K562 (cell line): ENCODE data around the gene XPC. TPM values are rescaled to one million over a fixed set of nuclear protein-coding genes. Genes with fewer than 3 reads are reported as not detected.
A peak's percentile ranks its signal among the peaks of the same experiment; 100 is the strongest.

ENCODE experiments used
- ATAC-seq: fragments of 200-7000 bp; cut with Tn5 transposase; 3 replicates; pipeline ENCODE4 v1.9.1; 2020; ENCODE audit warnings: moderate library complexity
- BruUV-seq: library from RNA; stranded (reverse); fragments of 400-500 nt; replicated peaks from 2 replicates; lab custom pipeline; 2021; lab: Mats Ljungman, UMichigan
- CTCF ChIA-PET: fragments of 300-600 bp; formaldehyde crosslinking; extraction: SDS; loops from one replicate; lab custom pipeline; 2021; ENCODE audit warnings: low intra/inter-chr PET ratio; lab: Yijun Ruan, JAX
- POLR2A ChIA-PET: fragments of 300-600, 350-650 bp; sonication (Branson Sonifier 250); formaldehyde crosslinking; extraction: SDS; loops from one replicate; lab custom pipeline; 2021; ENCODE audit warnings: antibody characterized with exemption, inconsistent platforms; lab: Yijun Ruan, JAX
- DNase-seq, 4 experiments: peaks; one replicate each; pipeline versions ENCODE4 v3.0.0 to v3.0.0-alpha.2; 2011 to 2018; ENCODE audit warnings: low spot score in 3 of 4, mixed read lengths in 3 of 4; ENCODE audit errors: extremely low read depth in 1 of 4
- FAIRE-seq: peaks from 2 replicates; lab custom pipeline; 2011; peaks lifted over from hg19 to GRCh38; lab: Jason Lieb, UNC
- H2AFZ ChIP-seq: 2 replicates; pipeline ENCODE4 v1.6.0; 2011; ENCODE audit warnings: low read depth, low read length, control low read depth, inconsistent platforms
- H3K27ac ChIP-seq: fragments of 200-600 bp; 3 replicates; pipeline ENCODE4 v1.8.0; 2011; ENCODE audit warnings: low read depth, mild to moderate bottlenecking, control low read depth, inconsistent platforms, low read length, moderate library complexity, mixed read lengths; ENCODE audit errors: extremely low read depth
- H3K27me3 ChIP-seq, 2 experiments: fragments of 300-600 bp in 1 of 2; 2 replicates in 1 of 2; 3 replicates in 1 of 2; pipeline versions ENCODE4 v1.6.0 to v1.8.0; 2011; ENCODE audit warnings: inconsistent platforms in 2 of 2, low read length in 2 of 2, mild to moderate bottlenecking in 1 of 2, mixed read lengths in 1 of 2, moderate library complexity in 1 of 2; ENCODE audit not compliant: control insufficient read depth in 2 of 2, insufficient read depth in 2 of 2
- H3K36me3 ChIP-seq: fragments of 300-600 bp; 3 replicates; pipeline ENCODE4 v1.8.0; 2011; ENCODE audit warnings: mild to moderate bottlenecking, low read length, inconsistent platforms; ENCODE audit not compliant: control insufficient read depth, insufficient read depth
- H3K4me1 ChIP-seq, 2 experiments: fragments of 200-600 bp in 1 of 2; replicated peaks in 1 of 2; 2 replicates in 1 of 2; 3 replicates in 1 of 2; pipeline versions ENCODE4 v1.5.1 to v1.8.0; 2011; ENCODE audit warnings: inconsistent platforms in 2 of 2, low read length in 2 of 2, mild to moderate bottlenecking in 1 of 2, mixed read lengths in 1 of 2, moderate library complexity in 1 of 2; ENCODE audit not compliant: control insufficient read depth in 2 of 2, insufficient read depth in 2 of 2
- H3K4me2 ChIP-seq: 2 replicates; pipeline ENCODE4 v1.6.1; 2011; ENCODE audit warnings: low read length, control low read depth, inconsistent platforms, mixed read lengths; ENCODE audit not compliant: insufficient read depth
- H3K4me3 ChIP-seq: fragments of 200-600 bp; sonication (generic), shearing (Covaris generic); 2 replicates; pipeline ENCODE4 v1.5.1; 2016; ENCODE audit warnings: control low read depth, inconsistent platforms
- H3K79me2 ChIP-seq: fragments of 200-600 bp; 3 replicates; pipeline ENCODE4 v1.8.0; 2011; ENCODE audit warnings: low read length, inconsistent platforms; ENCODE audit not compliant: control insufficient read depth, insufficient read depth
- H3K9ac ChIP-seq, 2 experiments: 2 replicates each; pipeline versions ENCODE4 v1.6.0 to v1.6.1; 2011; ENCODE audit warnings: low read depth in 2 of 2, low read length in 2 of 2, control low read depth in 1 of 2, inconsistent platforms in 1 of 2, mild to moderate bottlenecking in 1 of 2, mixed read lengths in 1 of 2; ENCODE audit not compliant: insufficient read depth in 1 of 2
- H3K9me1 ChIP-seq: one replicate; pipeline ENCODE4 v1.6.0; 2011; ENCODE audit warnings: inconsistent platforms, mild to moderate bottlenecking, low read length, moderate library complexity; ENCODE audit not compliant: control insufficient read depth, insufficient read depth
- H3K9me3 ChIP-seq: replicated peaks from 2 replicates; pipeline ENCODE4 v1.5.1; 2011; ENCODE audit warnings: low read depth, low read length, inconsistent platforms; ENCODE audit not compliant: control insufficient read depth, insufficient read depth
- H4K20me1 ChIP-seq: replicated peaks from 2 replicates; pipeline ENCODE4 v1.6.1; 2011; ENCODE audit warnings: low read length, inconsistent platforms, mixed read lengths; ENCODE audit not compliant: control insufficient read depth, insufficient read depth
- POLR2G ChIP-seq: fragments of 200-400 bp; formaldehyde crosslinking; IDR thresholded peaks from 2 replicates; pipeline ENCODE4 v1.6.1; 2017; ENCODE audit warnings: low read depth, mild to moderate bottlenecking, antibody characterized with exemption, low read length, moderate library complexity
- PURB ChIP-seq: sonication (generic); formaldehyde crosslinking; IDR thresholded peaks from 2 replicates; pipeline ENCODE4 v1.9.0; 2021; ENCODE audit warnings: low read depth, mild to moderate bottlenecking, missing genetic modification reagents
- ZFX ChIP-seq: sonication (generic); formaldehyde crosslinking; IDR thresholded peaks from 2 replicates; pipeline ENCODE4 v1.8.0; 2022; ENCODE audit warnings: mild to moderate bottlenecking, missing genetic modification reagents, moderate library complexity
- WGBS: fragments of 100-300 bp; shearing (Covaris generic); methylation state at CpG from one replicate; pipeline ENCODE4 v1.1.6; 2016; ENCODE audit warnings: low coverage, mixed read lengths; ENCODE audit not compliant: insufficient coverage; ENCODE audit errors: missing lambda C conversion rate; 5-methylcytosine and 5-hydroxymethylcytosine counted together
- in situ Hi-C: fragments of 300-500 bp; cut with MboI; formaldehyde crosslinking; loops from 4 replicates; pipeline ENCODE4 v1.15.0; 2018; ENCODE audit warnings: inconsistent platforms, mixed read lengths
- intact Hi-C: fragments of 100-400 bp; cut with micrococcal nuclease; formaldehyde crosslinking; loops from 2 replicates; pipeline ENCODE4 v1.14.2; 2022
- polyA plus RNA-seq, 8 experiments: library from polyadenylated mRNA; depleted of rRNA in 4 of 8; stranded (reverse) in 5 of 8; unstranded in 3 of 8; fragments of >200 nt; fragmentation: Nextera tagmentation in 2 of 8; fragmentation: Illumina TruSeq in 1 of 8; extraction: Ambion mirVana in 2 of 8; extraction: Trizol in 1 of 8; gene quantifications; 2 replicates each; pipeline versions ENCODE4 v1.2.1 to v1.2.3, GENCODE V29; 2011 to 2014; ENCODE audit warnings: inconsistent platforms in 1 of 8, missing spikeins in 1 of 8
- total RNA-seq, 7 experiments: library from RNA; depleted of rRNA in 6 of 7; stranded (reverse); fragments of >200 nt in 6 of 7; fragmentation: Illumina TruSeq in 2 of 7; extraction: Trizol in 2 of 7; gene quantifications; 2 replicates each; pipeline versions ENCODE4 v1.2.1 to v1.2.3, GENCODE V29; 2011 to 2021; ENCODE audit warnings: low replicate concordance in 1 of 7

XPC gene
- total and polyA plus RNA-seq, 9 of the 15 experiments (the other 6 are each of a cell fraction or from before 2014, with no cell fraction given): 3.8 to 54.7 (median 41.3) TPM

GRCh38 chr3:14146381-14147065 lies 31.9 kb downstream of the XPC start:
- H3K27ac ChIP-seq: no peak overlapping the region
- H3K9me1 ChIP-seq: no peaks in the 10 kb centered on the region
- POLR2A ChIA-PET: interaction anchor here (0.6 to 3.6 kb wide), 6 partner anchors 7 to 429 kb away, joined by 3 to 18 read pairs (median 8); partner anchors contain the start of genes CHCHD4 and TMEM43
- no peak for ATAC-seq
- peak overlapping the region in 1 of 2 experiments; percentile 19; a peak in 1 of 4 replicates for H3K9ac ChIP-seq
- H3K79me2 ChIP-seq: no peaks in the 10 kb centered on the region
- H3K4me1 ChIP-seq: peaks cover 12 to 13% of the 10 kb centered on the region in 2 experiments
- H4K20me1 ChIP-seq: no peaks in the 10 kb centered on the region
- H3K4me3 ChIP-seq: no peak overlapping the region
- 90% methylated on average over 10 of the region's 10 CpGs for WGBS
- H3K9me3 ChIP-seq: no peaks in the 10 kb centered on the region
- CTCF ChIA-PET: no interaction called here
- FAIRE-seq: no peak
- H3K27me3 ChIP-seq: no peaks in the 10 kb centered on the region
- H2AFZ ChIP-seq: no peak overlapping the region
- TF ChIP-seq PURB (CRISPR knock-in tag) (no peak), ZFX (CRISPR knock-in tag) (0 out of 2 replicates have a peak, but pooled peaks have one; percentile 13), POLR2G (peak; percentile 49; the same call in 1 of the 2 replicates)
- no peak overlapping the region for H3K4me2 ChIP-seq
- intact Hi-C loops: no loop called here
- peaks cover 73% of the 10 kb centered on the region; the same call in 2 of the 3 replicates for H3K36me3 ChIP-seq
- no TSS peak for BruUV-seq
- no peak for DNase-seq
- in situ Hi-C loops: no loop called here
